GM12864 (cell line): ENCODE results near the gene HERC3.

Experiments
- DNase-seq: peaks from one replicate; pipeline ENCODE4 v3.0.0-alpha.2; 2011; ENCODE audit warnings: low read depth
- H3K4me3 ChIP-seq: 2 replicates; pipeline ENCODE4 v1.5.1; 2011; ENCODE audit warnings: mild to moderate bottlenecking, low read depth, low read length, control low read depth
- CTCF ChIP-seq: IDR thresholded peaks from 2 replicates; pipeline ENCODE4 v1.5.1; 2011; ENCODE audit warnings: low read depth, mild to moderate bottlenecking, moderate library complexity, low read length, control low read depth, inconsistent platforms; ENCODE audit errors: missing control alignments

The HERC3 gene

GRCh38 chr4:88706574-88706973 lies 114.3 kb downstream of the HERC3 start:
- H3K4me3 ChIP-seq: no peak overlapping the region
- no peak for DNase-seq
- no peak for TF ChIP-seq CTCF

- TF ChIP-seq CTCF: no peak
- no peak for DNase-seq
- no peak overlapping the region for H3K4me3 ChIP-seq
These were observed 117.7 kb downstream of the HERC3 start for GRCh38 chr4:88709989-88710388.

- no peak overlapping the region for H3K4me3 ChIP-seq
- no peak for TF ChIP-seq CTCF
These were observed 121.5 kb downstream of the HERC3 start for GRCh38 chr4:88713782-88714181.

GRCh38 chr4:88718098-88718497 lies 125.8 kb downstream of the HERC3 start:
- DNase-seq: no peak
- no peak overlapping the region for H3K4me3 ChIP-seq
- no peak for TF ChIP-seq CTCF

More at GRCh38 chr4:88713782-88714181, 121.5 kb downstream of the HERC3 start:
- no peak for DNase-seq

- no peak for TF ChIP-seq CTCF
- DNase-seq: no peak
- H3K4me3 ChIP-seq: no peak overlapping the region
These were observed 127.1 kb downstream of the HERC3 start for GRCh38 chr4:88719381-88719780.

- TF ChIP-seq CTCF: no peak
- H3K4me3 ChIP-seq: no peak overlapping the region
- DNase-seq: no peak
These were observed 128.5 kb downstream of the HERC3 start for GRCh38 chr4:88720451-88721428.
